ENCODE data around the gene HPSE.

GRCh38 chr4:83258461-83258860 lies 76.2 kb downstream of the HPSE start:
- TF ChIP-seq CTCF (IDR thresholded peaks at IDR 0.05; ENCODE audit: poor library complexity, severe bottlenecking): no peak
- TF ChIP-seq TAF1 (IDR thresholded peaks at IDR 0.05; ENCODE audit: low read depth): no peak
- no peak for TF ChIP-seq EP300 (conservative IDR thresholded peaks at IDR 0.05; ENCODE audit: poor library complexity, severe bottlenecking)
- no peak for TF ChIP-seq POLR2AphosphoS5 (IDR thresholded peaks at IDR 0.05)
- TF ChIP-seq REST (IDR thresholded peaks at IDR 0.05; ENCODE audit: borderline replicate concordance): no peak
- TF ChIP-seq EZH2 (IDR thresholded peaks at IDR 0.05; ENCODE audit: borderline replicate concordance, insufficient read depth, low read length, poor library complexity, severe bottlenecking): no peak
- TF ChIP-seq SMC3 (conservative IDR thresholded peaks at IDR 0.05; ENCODE audit: poor library complexity): no peak
- TF ChIP-seq MXI1 (conservative IDR thresholded peaks at IDR 0.05; ENCODE audit: poor library complexity, severe bottlenecking): no peak
